Measurements from ENCODE around the gene AMELY.
"Not testable (repeated sequence)": the region's sequence is repeated elsewhere in the genome, so short reads cannot be mapped to it uniquely, and the experiment has no call there.

The AMELY gene, protein sequence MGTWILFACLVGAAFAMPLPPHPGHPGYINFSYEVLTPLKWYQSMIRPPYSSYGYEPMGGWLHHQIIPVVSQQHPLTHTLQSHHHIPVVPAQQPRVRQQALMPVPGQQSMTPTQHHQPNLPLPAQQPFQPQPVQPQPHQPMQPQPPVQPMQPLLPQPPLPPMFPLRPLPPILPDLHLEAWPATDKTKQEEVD

DNA sequence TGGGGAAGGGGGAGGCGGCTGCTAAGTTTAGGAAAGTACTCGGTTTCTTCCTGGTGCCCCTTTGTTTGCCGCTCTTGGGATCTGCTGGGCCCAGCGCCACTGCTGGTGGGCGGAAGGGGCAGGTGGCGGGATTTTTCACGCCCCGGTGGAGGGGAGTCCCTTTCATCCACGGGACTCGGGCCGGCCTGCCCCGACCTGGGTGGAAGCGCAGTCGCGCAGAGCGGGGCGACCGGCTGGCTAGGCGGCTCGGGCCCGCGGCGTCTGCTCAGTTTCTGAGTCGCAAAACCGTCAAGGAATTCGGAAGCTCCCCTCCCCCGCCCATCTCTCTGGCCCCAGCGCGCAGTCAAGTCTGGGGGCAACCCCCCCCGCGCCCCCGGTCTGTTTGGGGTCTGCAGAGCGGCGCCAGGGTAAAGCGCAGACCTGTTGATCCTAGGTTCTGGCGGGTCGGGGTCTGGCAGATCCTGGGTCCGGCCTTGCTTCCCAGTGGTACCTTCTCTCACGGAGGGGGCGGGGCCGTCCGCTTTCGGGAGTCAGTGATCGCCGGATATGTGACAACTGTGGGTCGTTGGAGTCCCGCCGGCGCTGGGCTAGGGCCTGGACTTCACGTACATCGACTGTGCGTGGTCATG lies at the start of gene AMELY:
TSS of gene AMELY (minus strand) at position 500 of the 629 bp plus-strand sequence. CDS start 39,144 bp downstream, outside the sequence.
- no peak for DNase-seq

DNA sequence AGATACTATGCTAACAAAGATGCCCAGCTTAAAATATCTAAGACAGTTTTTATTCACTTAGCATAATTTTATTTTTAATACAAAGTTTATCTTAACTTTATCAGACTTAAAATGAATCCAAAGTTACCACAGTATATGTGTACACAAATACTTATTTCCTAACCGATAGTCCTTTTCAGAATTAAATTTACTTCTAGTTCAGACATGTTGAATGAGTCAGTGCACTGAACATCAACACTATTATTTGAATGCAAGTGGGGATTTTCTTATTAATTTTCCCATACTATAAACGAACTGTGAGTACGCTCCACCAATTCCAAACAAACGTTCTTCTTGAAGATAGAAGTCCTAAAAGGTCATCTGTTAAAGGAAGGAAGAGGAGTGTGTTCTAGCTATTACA lies 38.4 kb upstream of the AMELY start:
- no peak for DNase-seq

DNA sequence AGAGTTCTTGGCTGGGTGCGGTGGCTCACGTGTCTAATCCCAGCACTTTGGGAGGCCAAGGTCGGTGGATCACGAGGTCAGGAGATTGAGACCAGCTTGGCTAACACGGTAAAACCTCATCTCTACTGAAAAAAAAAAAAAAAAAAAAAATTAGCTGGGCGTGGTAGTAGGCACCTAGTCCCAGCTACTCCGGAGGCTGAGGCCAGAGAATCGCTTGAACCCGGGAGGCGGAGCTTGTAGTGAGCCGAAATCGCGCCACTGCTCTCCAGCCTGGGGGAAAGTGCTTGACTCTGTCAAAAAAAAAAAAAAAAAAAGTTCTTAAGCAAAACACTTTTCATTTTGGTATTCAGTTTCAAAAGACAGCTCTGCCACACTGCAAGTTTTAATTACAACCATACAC lies 36.8 kb upstream of the AMELY start:
- no peak for DNase-seq

DNA sequence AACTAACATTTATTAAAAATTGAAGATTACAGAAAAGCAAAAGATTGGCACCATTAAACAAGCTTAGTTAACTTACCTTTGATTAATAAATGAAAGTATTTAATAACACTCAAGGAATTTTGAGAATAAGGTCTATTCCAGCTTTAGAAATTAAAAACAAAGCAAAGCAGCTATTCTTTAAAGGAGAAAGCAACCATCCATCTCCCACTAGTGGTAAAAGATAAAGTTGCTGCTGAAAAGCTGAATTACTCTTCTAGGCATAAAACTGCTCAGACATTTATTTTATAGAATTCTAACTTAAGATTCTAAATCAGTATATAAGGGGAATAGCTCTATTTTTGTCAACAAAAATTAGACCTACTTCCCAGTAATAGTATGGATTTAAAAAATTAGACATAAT lies 36.1 kb upstream of the AMELY start:
- no peak for DNase-seq

DNA sequence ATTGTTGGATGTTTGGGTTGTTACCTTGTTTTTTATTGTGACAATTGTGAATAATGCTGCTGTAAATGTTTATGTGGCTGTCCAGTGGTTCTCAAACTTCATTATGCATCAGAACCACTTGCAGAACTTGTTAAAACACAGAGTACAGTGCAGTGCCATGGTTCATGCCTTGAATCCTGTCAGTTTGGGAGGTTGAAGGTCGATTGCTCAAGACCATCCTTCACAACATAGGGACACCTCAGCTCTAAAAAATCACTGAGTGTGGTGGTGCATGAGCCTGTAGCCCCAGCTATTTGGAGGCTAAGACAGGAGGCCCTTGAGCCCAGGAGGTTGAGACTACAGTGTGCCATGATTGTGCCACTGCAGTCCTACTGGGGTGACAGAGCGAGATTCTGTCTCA lies 23.9 kb upstream of the AMELY start:
- DNase-seq = no peak

DNA sequence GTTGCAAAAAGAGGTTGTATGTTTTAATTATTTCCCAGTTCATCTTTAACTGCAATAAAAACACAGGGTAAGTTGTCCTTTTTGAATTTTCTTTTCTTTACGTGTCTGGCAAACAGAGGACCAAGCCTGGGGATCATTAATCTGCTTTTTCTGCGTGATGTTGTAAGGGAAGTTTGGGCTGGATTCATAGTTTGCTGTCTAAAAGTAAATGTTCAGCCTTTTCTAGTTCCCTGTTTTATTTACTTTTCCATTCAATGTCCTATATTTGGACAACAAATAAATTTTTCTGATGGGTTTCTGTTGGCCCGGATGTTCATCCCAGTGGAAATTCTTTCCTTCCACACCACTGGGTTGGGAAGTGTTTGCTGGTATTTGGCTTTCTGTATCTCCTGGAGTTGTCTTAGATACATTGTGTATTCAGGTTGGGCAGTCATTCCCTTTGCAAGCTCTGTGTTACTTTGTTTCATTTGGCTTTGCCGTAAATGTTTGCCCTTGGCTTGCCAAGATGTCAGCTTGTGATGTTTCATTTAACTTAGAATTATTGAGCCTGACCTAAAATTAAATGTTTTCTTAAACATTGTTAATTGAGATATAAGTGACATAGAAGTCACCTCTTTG lies 20.3 kb upstream of the AMELY start:
- no peak for DNase-seq

DNA sequence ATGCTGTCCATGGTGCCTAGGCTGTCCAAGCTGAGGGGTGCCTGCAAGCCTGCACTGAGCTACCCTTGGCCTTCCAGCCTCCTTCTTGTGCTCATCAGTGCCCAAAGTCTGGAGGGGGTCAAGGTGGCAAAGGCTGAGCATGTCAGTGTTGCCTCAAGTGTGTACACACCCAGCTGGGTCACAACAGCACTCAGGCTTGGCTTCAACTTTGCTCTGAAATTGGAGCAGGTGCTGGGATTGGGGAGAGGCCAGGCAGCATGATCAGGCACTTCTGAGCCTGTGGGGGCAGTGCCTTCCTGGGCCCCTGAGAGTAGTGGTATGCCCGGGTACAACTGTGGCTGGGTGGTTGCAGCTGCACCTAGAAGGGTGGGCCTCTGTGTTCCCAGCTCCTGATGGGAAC lies 17.7 kb upstream of the AMELY start:
- no peak for DNase-seq

DNA sequence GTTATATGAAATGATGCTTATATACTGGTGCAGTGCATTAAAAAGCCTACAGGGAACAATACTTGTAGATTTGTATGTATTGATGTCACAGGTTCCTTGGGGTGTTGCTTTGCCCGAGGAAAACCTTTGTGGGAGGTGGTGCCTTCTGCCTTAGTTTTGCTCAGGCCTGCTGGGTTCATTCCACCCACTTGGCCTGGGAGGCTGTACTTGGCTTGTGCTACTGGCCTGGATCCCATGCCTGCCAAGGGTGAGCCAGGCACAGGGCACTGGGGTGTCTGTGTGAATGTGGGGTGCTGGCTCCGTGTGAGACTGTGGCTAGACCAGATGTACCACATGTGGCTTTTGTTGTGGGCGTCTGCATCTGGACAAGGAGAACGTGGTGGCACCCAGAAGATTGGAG lies 16.7 kb upstream of the AMELY start:
- DNase-seq = no peak

DNA sequence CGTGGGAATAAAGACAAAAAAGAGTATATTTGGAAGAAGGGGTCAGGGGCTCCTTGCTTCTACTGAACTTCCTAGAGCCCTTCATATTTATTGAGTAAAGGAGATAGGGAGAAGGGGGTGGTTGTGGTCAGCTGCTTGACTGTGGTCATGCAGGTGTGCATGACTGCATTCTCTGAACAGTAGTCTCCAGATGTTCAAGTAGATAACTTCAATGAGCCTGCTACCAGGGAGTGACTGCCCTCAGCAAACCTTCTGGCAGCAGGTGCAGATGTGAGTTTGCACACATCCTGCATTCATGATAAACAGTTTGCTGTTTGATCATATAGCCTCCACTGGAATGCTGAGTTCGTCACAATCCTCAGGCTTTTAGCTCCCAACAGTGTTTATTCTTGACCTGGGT lies 9.5 kb upstream of the AMELY start:
- no peak for DNase-seq

DNA sequence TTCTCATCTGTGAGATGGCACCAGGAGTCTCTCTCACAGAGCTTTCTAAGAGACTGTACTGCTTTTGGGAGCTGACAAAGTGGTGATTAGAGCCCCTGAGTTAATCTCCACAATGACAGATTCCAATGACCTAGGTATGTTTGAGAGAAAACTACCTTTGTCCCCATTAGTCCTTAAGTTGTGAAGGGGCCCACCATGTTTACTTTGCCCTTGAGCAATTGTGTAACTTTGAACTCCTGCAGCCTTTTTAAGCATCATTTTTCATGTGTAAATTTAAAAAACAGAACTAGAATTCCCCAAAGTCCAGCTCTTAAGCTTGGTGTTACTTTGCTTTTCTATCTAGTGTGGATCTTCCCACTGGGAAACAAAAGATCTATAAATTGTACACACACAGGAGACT lies 1.8 kb upstream of the AMELY start:
- no peak for DNase-seq

DNA sequence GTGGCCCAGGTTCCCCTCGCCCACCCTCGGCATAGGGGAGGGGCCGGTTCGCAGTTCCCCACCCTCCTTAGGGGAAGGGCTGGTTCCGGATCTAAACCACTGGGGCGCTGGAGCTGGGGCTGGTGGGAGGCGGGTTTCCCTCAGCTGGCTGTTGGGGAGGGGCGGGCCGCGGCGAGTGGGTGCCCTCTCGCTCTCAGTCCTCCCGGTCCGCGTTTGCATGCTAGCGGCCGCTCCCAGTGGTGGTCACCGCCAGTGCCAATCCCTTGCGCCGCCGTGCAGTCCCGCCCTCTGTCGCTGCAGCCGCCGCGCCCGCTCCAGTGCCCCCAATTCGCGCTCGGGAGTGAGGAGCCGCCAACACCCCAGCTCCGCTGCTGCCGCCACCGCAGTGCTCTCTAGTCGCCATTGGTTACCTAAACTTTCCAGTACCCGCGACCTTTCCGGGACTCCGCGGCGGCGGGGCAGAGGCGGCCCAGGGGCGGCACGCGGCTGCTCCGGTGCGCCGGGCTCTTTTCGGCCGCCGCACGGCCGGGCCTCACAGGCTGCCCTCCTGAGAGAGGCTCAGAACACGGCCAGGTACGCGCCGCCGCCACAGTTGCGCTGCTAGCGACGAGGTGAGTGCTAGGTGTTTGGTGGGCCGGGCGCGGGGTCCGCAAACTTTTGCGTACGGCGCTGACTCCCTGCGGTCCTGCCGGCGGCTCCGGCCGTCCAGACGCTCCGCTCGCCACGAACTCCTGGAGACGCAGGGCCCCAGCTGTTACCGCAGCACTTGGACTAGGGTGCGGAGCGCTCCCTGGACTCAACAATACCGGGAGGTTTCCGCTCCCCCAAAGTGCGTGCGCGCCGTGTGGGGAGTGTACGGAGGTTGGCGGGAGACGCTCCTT lies 940 bp downstream of the AMELY start, which contains the start of gene TBL1Y:
TSS of gene TBL1Y (plus strand) at position 326 of the 881 bp plus-strand sequence. CDS start 114,388 bp downstream, outside the sequence.
- no peak for DNase-seq

DNA sequence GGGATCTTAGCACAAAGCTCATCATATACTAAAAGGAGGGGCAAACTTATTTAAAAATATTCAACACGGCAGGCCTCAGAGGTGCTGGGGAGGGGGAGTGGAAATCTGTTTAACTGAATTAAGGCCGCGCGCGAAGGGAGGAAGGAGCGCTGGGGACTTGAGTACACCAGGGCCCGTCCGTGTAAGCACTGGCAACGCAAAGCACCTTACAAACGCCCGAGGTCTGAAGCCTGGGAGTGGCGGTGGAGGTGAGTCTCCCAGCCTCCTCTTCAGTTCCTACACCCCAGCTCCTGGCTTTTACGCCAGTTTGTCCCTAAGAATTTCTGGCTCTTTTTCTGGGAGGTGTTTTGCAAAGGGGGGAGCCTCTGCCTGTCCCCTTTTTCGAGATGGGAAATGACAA lies 1.7 kb downstream of the AMELY start:
- no peak for DNase-seq

DNA sequence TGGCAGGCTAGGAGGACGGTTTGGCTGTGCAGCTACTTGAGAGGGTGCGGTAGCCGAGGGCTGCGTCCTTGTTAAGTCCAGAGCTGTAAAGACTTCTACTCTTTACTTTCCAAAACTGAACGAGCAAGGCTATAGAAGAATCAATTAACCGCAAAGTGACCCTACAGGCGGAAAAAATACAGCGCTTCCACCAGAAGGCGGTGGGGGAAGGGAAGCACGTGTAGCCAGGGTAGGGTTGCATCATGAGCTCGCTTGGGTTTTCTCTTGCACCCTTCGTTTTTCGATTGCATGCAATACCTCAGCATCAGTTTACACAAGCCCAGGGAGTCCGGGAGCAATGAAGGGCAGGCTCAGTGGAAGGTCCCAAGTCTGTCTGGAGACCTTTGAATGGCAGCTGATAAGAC lies 2.4 kb downstream of the AMELY start:
- no peak for DNase-seq

DNA sequence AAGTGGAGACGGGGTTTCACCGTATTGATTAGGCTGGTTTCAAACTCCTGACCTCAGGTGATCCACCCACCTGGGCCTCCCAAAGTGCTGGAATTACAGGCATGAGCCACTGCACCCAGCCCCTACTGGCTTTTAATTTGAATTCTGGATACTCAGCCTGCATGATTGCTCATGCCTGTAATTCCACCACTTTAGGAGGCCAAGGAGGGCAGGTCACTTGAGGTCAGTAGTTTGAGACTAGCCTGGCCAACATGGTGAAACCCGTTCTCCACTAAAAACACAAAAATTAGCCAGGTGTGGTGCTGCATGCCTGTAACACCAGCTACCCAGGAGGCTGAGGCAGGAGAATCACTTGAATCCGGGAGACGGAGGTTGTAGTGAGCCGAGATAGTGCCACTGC lies 3.5 kb downstream of the AMELY start:
- DNase-seq = not testable (repeated sequence)

DNA sequence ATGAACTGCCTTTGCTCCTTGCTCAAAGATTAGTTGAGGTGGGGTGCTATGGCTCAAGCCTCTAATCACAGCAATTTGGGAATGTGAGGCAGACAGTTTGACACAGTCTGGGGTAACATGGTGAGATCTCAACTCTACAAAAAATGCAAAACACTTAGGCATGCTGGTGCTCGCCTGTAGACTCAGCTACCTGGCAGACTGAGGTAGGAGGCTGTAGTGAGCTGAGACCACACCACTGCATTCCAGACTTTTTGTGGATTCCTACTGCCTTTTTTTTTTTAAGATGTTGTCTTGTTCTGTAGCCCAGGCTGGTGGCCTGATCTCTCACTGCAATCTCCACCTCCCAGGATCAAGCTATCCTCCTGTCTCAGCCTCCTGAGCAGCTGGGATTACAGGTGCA lies 4.0 kb downstream of the AMELY start:
- no peak for DNase-seq

DNA sequence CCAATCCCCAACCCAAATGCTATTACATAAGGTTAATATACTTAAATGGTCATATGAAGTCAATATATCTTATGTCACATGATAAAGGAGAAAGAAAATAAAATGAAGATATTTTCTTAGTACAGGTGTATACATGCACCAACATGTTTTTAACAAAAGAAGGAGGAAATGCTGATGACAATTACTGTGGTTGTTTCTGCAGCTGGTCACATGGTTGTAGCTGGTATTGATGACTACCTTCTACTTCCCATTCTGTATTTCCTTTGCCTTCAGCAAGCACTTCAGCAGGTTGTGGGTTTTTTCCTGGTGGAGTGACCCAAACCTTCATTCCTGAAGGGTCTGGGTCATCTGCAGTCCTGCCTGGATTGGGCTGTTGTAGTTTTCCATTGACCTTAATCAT lies 9.4 kb downstream of the AMELY start:
- not testable (repeated sequence) for DNase-seq

DNA sequence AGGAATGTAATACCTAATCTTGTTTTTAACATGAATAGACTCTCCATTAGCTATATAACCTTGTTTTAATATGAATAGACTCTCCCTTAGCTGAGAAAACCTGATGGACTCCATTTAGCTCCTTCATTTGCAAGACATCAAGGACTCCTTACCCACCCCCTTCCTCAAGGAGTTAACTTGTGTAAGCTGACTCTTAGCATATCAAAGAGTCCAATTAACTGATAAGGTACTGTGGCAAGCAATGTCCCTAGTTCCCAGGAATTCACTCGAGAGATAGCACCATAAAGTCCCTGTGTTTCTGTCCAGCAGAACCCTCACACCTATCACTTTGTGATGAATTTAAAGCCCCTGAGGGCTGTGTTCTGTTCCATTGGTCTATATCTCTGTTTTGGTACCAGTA lies 16.3 kb downstream of the AMELY start:
- no peak for DNase-seq

DNA sequence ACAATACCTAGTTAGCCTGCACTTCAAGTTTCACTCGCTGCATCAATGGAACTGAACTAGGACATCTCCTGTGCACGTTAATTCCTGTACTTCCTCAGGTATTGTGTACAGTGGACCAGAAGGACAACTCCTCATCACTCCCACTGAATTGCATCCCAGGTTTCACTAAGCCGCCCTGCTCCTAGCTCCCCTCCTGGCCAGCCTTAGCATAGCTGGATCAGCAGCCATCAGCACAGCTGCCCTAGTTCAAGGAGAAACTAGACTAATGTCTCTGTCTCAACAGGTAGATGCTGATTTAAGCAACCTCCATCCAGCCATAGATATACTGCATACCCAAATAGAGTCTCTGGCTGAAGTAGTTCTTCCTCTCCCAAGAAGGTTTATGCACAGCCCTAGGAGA lies 17.1 kb downstream of the AMELY start:
- DNase-seq = no peak

DNA sequence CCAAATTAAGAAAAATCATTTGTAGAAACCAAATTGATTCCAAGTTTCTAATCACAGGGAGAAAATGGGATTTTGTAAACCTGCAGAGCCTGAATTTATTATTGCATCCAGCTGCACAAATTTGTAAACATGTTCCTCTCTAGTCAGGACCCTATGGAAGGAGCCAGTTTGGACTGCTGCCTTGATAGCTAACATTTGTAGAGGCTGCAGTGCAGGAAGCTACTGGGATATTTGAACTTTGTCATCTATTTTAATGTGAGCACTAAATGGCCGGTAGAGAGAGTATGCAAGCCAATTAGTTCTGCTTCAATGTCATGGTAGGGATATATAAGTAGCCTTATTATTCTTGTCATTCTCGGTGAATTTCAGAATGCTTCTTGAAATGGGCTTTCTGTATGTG lies 62.2 kb downstream of the AMELY start:
- no peak for DNase-seq

DNA sequence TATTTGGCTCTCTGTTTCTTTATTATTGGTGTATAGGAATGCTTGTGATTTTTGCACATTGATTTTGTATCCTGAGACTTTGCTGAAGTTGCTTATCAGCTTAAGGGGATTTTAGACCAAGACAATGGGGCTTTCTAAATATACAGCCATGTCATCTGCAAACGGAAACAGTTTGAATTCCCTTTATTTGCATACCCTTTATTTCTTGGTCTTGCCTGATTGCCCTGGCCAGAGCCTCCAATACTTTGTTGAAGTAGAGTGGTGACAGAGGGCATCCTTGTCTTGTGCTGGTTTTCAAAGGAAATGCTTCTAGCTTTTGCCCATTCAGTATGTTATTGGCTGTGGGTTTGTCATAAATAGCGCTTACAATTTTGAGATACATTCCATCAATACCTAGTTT lies 68.9 kb downstream of the AMELY start:
- not testable (repeated sequence) for DNase-seq
